Prostate gland (tissue), 2 donors: Measurements from ENCODE around the gene SCO1. TPM values are rescaled to one million over a fixed set of nuclear protein-coding genes. Genes with fewer than 3 reads are reported as not detected.
A peak's percentile ranks its signal among the peaks of the same experiment; 100 is the strongest.

Source experiments
- DNase-seq: peaks from one replicate; pipeline ENCODE4 v3.0.0-alpha.2; 2019; ENCODE audit warnings: low spot score
- H3K27ac ChIP-seq, 2 donors: fragments of 200-600 bp; sonication (generic); 2 replicates each; pipeline ENCODE4 v1.5.1; 2017 to 2019
- H3K27me3 ChIP-seq: fragments of 200-600 bp; sonication (generic); replicated peaks from 2 replicates; pipeline ENCODE4 v1.5.1; 2019; ENCODE audit not compliant: insufficient read depth
- H3K36me3 ChIP-seq, 2 donors: fragments of 200-600 bp; sonication (generic); 1 replicate in 1 of 2; 2 replicates in 1 of 2; pipeline versions ENCODE4 v1.5.1 to v1.8.1; 2017 to 2019
- H3K4me1 ChIP-seq: fragments of 200-600 bp; sonication (generic); replicated peaks from 2 replicates; pipeline ENCODE4 v1.5.1; 2019
- H3K4me3 ChIP-seq, 2 donors: fragments of 200-600 bp; sonication (generic); 2 replicates each; pipeline ENCODE4 v1.5.1; 2017 to 2019
- H3K9me3 ChIP-seq: fragments of 200-600 bp; sonication (generic); 2 replicates; pipeline ENCODE4 v1.5.1; 2017
- CTCF ChIP-seq, 4 experiments: fragments of 200-600 bp in 2 of 4; fragments of 450-650 bp in 2 of 4; sonication (generic) in 2 of 4; IDR thresholded peaks; 1 replicate in 3 of 4; 2 replicates in 1 of 4; pipeline ENCODE4 v1.5.1; 2016 to 2019; ENCODE audit warnings: antibody characterized with exemption in 4 of 4, mild to moderate bottlenecking in 2 of 4, moderate library complexity in 2 of 4
- POLR2A ChIP-seq: fragments of 450-650 bp; IDR thresholded peaks from one replicate; pipeline ENCODE4 v1.6.1; 2016; ENCODE audit warnings: antibody characterized with exemption, mild to moderate bottlenecking
- POLR2AphosphoS5 ChIP-seq: sonication (generic); formaldehyde crosslinking; IDR thresholded peaks from one replicate; pipeline ENCODE4 v1.6.1; 2017; ENCODE audit warnings: antibody characterized with exemption
- WGBS: methylation state at CpG from one replicate; pipeline ENCODE4 v1.1.5; 2018; 5-methylcytosine and 5-hydroxymethylcytosine counted together
- intact Hi-C: fragments of 100-400 bp; cut with DNase I; formaldehyde crosslinking; loops from one replicate; pipeline ENCODE4 v1.14.2; 2022
- total RNA-seq, 2 donors: library from RNA; depleted of rRNA; stranded (reverse); fragments of >200 nt; gene quantifications; one replicate each; pipeline ENCODE4 v1.1.0, GENCODE V29; 2016

Gene SCO1
- total RNA-seq, 2 donors from 2014 or later, result 21.7 to 38.3 TPM

- WGBS, result 90% methylated on average over 25 of the region's 25 CpGs
Observed at GRCh38 chr17:10638151-10638550, 59.2 kb downstream of the SCO1 start.

GRCh38 chr17:10635290-10635689 lies 62.0 kb downstream of the SCO1 start:
- H3K27me3 ChIP-seq, result no peaks in the 10 kb centered on the region
- intact Hi-C loops, result no loop called here
- no peaks in the 10 kb centered on the region for H3K4me1 ChIP-seq
- H3K4me3 ChIP-seq, result no peak overlapping the region
- H3K36me3 ChIP-seq, result no peaks in the 10 kb centered on the region
- no peaks in the 10 kb centered on the region for H3K9me3 ChIP-seq
- 84% methylated on average over 14 of the region's 14 CpGs for WGBS
- no peak for DNase-seq
- TF ChIP-seq CTCF (IDR thresholded peaks at IDR 0.05) (no peak), POLR2AphosphoS5 (no peak), POLR2A (no peak)
- no peak overlapping the region for H3K27ac ChIP-seq

More at GRCh38 chr17:10638151-10638550, 59.2 kb downstream of the SCO1 start:
- no peak for DNase-seq
- no peaks in the 10 kb centered on the region for H3K36me3 ChIP-seq
- intact Hi-C loops, result no loop called here
- no peaks in the 10 kb centered on the region for H3K4me1 ChIP-seq
- H3K4me3 ChIP-seq, result no peak overlapping the region
- H3K27ac ChIP-seq, result no peak overlapping the region
- H3K27me3 ChIP-seq, result no peaks in the 10 kb centered on the region
- TF ChIP-seq POLR2A, result no peak
- TF ChIP-seq POLR2AphosphoS5, result no peak
- no peak for TF ChIP-seq CTCF (IDR thresholded peaks at IDR 0.05)
- no peaks in the 10 kb centered on the region for H3K9me3 ChIP-seq

GRCh38 chr17:10633738-10634379 lies 63.5 kb downstream of the SCO1 start:
- no peaks in the 10 kb centered on the region for H3K9me3 ChIP-seq
- no peaks in the 10 kb centered on the region for H3K27me3 ChIP-seq
- no peak overlapping the region for H3K27ac ChIP-seq
- intact Hi-C loops, result no loop called here
- 87% methylated on average over 15 of the region's 15 CpGs for WGBS
- no peak overlapping the region for H3K4me3 ChIP-seq
- H3K4me1 ChIP-seq, result no peaks in the 10 kb centered on the region
- no peak for DNase-seq
- no peaks in the 10 kb centered on the region for H3K36me3 ChIP-seq
- TF ChIP-seq POLR2A, result no peak
- no peak for TF ChIP-seq CTCF (IDR thresholded peaks at IDR 0.05)
- TF ChIP-seq POLR2AphosphoS5, result no peak

DNA sequence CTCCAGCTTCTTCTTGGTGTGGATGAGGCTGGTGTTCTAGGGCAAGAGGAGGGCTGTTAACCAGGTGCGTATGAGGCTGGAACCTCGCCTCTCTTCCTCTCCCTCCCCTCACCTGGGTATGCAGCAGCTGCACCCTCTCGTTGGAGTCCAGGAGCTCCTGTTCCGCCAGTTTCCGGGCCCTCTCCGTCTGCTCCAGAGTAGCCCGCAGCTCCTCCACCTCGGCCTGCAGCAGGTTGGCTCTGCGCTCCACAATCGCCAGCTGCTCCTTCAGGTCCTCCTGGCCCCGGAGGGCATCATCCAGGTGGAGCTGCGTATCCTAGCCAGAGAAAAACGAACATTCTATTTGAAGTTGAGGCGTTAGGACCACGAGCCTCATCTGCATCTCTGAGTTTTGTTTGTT lies 65.6 kb downstream of the SCO1 start:
- no peak for DNase-seq
- Histone ChIP-seq H3K4me3 (no peak overlapping the region), H3K36me3 (no peaks in the 10 kb centered on the region), H3K27me3 (no peaks in the 10 kb centered on the region), H3K27ac (no peak overlapping the region), H3K4me1 (no peaks in the 10 kb centered on the region), H3K9me3 (no peaks in the 10 kb centered on the region)
- intact Hi-C loops, result no loop called here
- no peak for TF ChIP-seq CTCF (IDR thresholded peaks at IDR 0.05)
- no peak for TF ChIP-seq POLR2A
- no peak for TF ChIP-seq POLR2AphosphoS5
- WGBS, result 89% methylated on average over 15 of the region's 15 CpGs

DNA sequence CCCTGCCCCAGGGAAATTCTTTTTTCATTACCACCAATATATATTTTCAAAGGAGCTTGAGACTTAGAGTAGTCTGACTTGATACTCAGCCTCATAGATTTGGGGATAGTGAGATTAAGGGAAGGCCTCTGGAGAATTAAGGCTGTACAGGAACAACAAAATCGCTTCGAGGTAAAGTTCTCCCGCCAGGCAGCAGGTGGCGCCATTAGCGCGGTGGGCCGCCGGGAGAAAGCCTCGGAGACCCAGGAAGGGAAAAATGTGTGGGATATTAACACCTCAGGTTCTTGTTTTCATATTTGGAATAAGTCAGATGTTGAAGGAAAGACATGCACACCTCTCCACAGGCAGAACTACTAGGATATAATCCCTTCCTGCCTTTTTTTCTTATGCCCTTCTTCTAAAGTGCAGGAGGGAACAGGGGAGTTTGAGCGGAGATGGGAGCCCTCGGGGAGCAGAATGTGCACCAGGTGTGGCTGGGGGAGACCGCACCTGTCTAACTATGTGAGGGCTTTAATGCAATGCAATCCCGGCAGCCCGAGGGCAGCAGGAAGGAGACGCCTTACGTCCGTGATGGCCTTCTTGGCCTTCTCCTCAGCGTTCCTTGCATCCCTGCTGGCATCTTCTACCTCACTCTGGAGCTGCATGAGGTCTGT lies 66.2 kb downstream of the SCO1 start:
- TF ChIP-seq CTCF (IDR thresholded peaks at IDR 0.05) (peak; percentile 37 to 61 (median 53)), POLR2AphosphoS5 (no peak)
- 55% methylated on average over 18 of the region's 18 CpGs for WGBS
- H3K36me3 ChIP-seq, result no peaks in the 10 kb centered on the region
- no peaks in the 10 kb centered on the region for H3K27me3 ChIP-seq
- no peak overlapping the region for H3K4me3 ChIP-seq
- H3K4me1 ChIP-seq, result no peaks in the 10 kb centered on the region
- H3K9me3 ChIP-seq, result no peaks in the 10 kb centered on the region
- H3K27ac ChIP-seq, result no peak overlapping the region
- no peak for DNase-seq
- intact Hi-C loops, result no loop called here
